Measurements from ENCODE around the gene GALK1. TPM values are rescaled to one million over a fixed set of nuclear protein-coding genes. Genes with fewer than 3 reads are reported as not detected.
A peak's percentile ranks its signal among the peaks of the same experiment; 100 is the strongest.

The GALK1 gene
- total and polyA plus RNA-seq, 2 of the 13 experiments (the other 11 are each of a cell fraction or from before 2014, with no cell fraction given), result 59.9 to 93.6 TPM

DNA sequence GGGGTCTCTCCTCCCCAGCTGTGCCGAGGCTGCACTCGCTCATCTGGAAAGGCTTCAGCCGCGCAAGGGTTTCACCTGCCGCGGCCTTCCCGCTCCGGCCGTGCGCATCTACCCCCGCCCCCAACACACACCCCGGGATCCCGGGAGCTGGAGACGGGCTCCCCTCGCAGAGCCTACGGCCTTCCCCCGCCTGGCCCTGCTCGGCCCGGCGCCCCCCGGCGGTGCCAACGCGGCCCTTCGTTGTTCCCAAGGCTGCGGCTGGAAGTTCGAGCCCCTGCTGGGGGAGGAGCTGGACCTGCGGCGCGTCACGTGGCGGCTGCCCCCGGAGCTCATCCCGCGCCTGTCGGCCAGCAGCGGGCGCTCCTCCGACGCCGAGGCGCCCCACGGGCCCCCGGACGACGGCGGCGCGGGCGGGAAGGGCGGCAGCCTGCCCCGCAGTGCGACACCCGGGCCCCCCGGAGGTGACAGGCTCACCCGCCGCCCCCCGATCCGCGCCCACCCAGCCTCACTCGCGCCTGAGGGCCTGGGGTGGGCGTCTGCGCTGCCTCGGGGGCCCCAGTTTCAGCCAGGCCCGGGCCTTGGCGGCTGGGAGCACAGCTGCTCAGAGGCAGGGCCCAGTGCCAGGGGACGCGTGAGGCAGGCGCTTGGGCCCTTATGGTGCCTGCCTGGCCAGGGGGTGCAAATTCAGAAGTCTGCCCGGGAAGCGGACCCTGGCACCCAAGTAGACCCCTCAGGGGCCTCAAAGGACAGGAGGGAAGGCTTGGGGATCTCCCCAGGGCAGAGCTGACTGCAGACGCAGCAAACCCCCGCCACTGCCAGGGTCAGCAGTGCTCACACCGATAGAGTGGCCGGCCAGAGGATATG lies 11.2 kb downstream of the GALK1 start (continued):
- TF ChIP-seq, protein P1, sequence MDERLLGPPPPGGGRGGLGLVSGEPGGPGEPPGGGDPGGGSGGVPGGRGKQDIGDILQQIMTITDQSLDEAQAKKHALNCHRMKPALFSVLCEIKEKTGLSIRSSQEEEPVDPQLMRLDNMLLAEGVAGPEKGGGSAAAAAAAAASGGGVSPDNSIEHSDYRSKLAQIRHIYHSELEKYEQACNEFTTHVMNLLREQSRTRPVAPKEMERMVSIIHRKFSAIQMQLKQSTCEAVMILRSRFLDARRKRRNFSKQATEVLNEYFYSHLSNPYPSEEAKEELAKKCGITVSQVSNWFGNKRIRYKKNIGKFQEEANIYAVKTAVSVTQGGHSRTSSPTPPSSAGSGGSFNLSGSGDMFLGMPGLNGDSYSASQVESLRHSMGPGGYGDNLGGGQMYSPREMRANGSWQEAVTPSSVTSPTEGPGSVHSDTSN (CRISPR knock-in tag; IDR thresholded peaks at IDR 0.05), result no peak
- TF ChIP-seq ZNF660 (CRISPR knock-in tag; IDR thresholded peaks at IDR 0.05; ENCODE audit: borderline replicate concordance, low read depth) (no peak), NFKB2 (CRISPR knock-in tag; IDR thresholded peaks at IDR 0.05; ENCODE audit: borderline replicate concordance) (peak; percentile 58), SRSF4 (IDR thresholded peaks at IDR 0.05; ENCODE audit: low read depth, low read length, poor library complexity, severe bottlenecking) (no peak), KDM5A (IDR thresholded peaks at IDR 0.05; ENCODE audit: borderline replicate concordance, low read length) (no peak), ZNF614 (CRISPR knock-in tag; IDR thresholded peaks at IDR 0.05; ENCODE audit: borderline replicate concordance) (peak; percentile 22; the same call in 1 of the 2 replicates), CBX2 (IDR thresholded peaks at IDR 0.05; ENCODE audit: low read depth, low read length) (no peak), CBX2 (CRISPR knock-in tag; IDR thresholded peaks at IDR 0.05; ENCODE audit: low read depth) (no peak), ARNT (IDR thresholded peaks at IDR 0.05) (no peak), ZNF251 (CRISPR knock-in tag; IDR thresholded peaks at IDR 0.05) (no peak), TBP (CRISPR knock-in tag; IDR thresholded peaks at IDR 0.05) (no peak), ZNF260 (CRISPR knock-in tag; IDR thresholded peaks at IDR 0.05; ENCODE audit: borderline replicate concordance, low read depth) (no peak), ZBTB7B (CRISPR knock-in tag; IDR thresholded peaks at IDR 0.05) (peak; percentile 57; the same call in 1 of the 2 replicates), HOXA9 (CRISPR knock-in tag; IDR thresholded peaks at IDR 0.05; ENCODE audit: borderline replicate concordance) (no peak; the same call in 1 of the 2 replicates), PCBP1 (IDR thresholded peaks at IDR 0.05; ENCODE audit: borderline replicate concordance, low read depth, low read length) (no peak), ZNF883 (CRISPR knock-in tag; IDR thresholded peaks at IDR 0.05; ENCODE audit: not compliant biosample characterization) (no peak), TSC22D2 (CRISPR knock-in tag; IDR thresholded peaks at IDR 0.05; ENCODE audit: borderline replicate concordance) (0 out of 2 replicates have a peak, but pooled peaks have one; percentile 26), KDM3A (CRISPR knock-in tag; IDR thresholded peaks at IDR 0.05; ENCODE audit: low read depth) (no peak), ZNF10 (CRISPR knock-in tag; IDR thresholded peaks at IDR 0.05; ENCODE audit: borderline replicate concordance, low read depth) (no peak), ZNF326 (CRISPR knock-in tag; IDR thresholded peaks at IDR 0.05; ENCODE audit: borderline replicate concordance) (no peak), HMGA1 (CRISPR knock-in tag; conservative IDR thresholded peaks at IDR 0.05) (no peak), GZF1 (CRISPR knock-in tag; IDR thresholded peaks at IDR 0.05) (no peak), MATR3 (CRISPR knock-in tag; IDR thresholded peaks at IDR 0.05) (no peak)
- TF ChIP-seq, protein P2, sequence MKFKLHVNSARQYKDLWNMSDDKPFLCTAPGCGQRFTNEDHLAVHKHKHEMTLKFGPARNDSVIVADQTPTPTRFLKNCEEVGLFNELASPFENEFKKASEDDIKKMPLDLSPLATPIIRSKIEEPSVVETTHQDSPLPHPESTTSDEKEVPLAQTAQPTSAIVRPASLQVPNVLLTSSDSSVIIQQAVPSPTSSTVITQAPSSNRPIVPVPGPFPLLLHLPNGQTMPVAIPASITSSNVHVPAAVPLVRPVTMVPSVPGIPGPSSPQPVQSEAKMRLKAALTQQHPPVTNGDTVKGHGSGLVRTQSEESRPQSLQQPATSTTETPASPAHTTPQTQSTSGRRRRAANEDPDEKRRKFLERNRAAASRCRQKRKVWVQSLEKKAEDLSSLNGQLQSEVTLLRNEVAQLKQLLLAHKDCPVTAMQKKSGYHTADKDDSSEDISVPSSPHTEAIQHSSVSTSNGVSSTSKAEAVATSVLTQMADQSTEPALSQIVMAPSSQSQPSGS (CRISPR knock-in tag; IDR thresholded peaks at IDR 0.05), result no peak
- TF ChIP-seq, protein P3, sequence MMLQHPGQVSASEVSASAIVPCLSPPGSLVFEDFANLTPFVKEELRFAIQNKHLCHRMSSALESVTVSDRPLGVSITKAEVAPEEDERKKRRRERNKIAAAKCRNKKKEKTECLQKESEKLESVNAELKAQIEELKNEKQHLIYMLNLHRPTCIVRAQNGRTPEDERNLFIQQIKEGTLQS (CRISPR knock-in tag; IDR thresholded peaks at IDR 0.05), result peak; percentile 12; the same call in 1 of the 2 replicates
- TF ChIP-seq, protein P4, sequence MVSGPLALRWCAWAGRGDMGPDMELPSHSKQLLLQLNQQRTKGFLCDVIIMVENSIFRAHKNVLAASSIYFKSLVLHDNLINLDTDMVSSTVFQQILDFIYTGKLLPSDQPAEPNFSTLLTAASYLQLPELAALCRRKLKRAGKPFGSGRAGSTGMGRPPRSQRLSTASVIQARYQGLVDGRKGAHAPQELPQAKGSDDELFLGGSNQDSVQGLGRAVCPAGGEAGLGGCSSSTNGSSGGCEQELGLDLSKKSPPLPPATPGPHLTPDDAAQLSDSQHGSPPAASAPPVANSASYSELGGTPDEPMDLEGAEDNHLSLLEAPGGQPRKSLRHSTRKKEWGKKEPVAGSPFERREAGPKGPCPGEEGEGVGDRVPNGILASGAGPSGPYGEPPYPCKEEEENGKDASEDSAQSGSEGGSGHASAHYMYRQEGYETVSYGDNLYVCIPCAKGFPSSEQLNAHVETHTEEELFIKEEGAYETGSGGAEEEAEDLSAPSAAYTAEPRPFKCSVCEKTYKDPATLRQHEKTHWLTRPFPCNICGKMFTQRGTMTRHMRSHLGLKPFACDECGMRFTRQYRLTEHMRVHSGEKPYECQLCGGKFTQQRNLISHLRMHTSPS (CRISPR knock-in tag; IDR thresholded peaks at IDR 0.05; ENCODE audit: low read depth), result peak; percentile 51

All from HepG2 (cell line).